ENCODE results near the gene ECHS1.

GRCh38 chr10:133329491-133330202 is 43.5 kb downstream of the ECHS1 start:
- TF ChIP-seq, protein P1, sequence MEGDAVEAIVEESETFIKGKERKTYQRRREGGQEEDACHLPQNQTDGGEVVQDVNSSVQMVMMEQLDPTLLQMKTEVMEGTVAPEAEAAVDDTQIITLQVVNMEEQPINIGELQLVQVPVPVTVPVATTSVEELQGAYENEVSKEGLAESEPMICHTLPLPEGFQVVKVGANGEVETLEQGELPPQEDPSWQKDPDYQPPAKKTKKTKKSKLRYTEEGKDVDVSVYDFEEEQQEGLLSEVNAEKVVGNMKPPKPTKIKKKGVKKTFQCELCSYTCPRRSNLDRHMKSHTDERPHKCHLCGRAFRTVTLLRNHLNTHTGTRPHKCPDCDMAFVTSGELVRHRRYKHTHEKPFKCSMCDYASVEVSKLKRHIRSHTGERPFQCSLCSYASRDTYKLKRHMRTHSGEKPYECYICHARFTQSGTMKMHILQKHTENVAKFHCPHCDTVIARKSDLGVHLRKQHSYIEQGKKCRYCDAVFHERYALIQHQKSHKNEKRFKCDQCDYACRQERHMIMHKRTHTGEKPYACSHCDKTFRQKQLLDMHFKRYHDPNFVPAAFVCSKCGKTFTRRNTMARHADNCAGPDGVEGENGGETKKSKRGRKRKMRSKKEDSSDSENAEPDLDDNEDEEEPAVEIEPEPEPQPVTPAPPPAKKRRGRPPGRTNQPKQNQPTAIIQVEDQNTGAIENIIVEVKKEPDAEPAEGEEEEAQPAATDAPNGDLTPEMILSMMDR (IDR thresholded peaks at IDR 0.05): peak; percentile 98
- TF ChIP-seq EZH2 (IDR thresholded peaks at IDR 0.05): peak; percentile 72
